ENCODE data around the gene CAP2.

The CAP2 gene

DNA sequence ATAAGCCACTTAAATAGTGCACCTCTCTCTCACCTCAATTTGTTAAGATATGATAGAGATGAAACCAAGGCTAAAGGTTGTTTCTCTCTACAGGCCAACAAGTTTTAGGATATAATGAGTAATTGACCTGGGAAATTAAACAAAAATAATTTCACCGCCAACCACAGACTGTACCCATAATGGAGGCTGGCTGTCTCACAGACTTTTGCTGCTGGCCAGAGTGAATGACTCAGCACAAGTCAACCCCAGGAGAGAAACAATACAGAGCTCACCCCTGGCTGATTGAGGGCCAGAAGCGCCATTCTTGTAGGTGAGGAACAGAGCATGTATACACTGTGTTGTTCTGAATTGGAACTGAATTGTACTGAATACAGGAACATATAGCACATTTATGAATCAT is 99.9 kb downstream of the CAP2 start:
- H3K79me2 ChIP-seq (ENCODE audit: insufficient read depth, low read length) = no peaks in the 10 kb centered on the region

DNA sequence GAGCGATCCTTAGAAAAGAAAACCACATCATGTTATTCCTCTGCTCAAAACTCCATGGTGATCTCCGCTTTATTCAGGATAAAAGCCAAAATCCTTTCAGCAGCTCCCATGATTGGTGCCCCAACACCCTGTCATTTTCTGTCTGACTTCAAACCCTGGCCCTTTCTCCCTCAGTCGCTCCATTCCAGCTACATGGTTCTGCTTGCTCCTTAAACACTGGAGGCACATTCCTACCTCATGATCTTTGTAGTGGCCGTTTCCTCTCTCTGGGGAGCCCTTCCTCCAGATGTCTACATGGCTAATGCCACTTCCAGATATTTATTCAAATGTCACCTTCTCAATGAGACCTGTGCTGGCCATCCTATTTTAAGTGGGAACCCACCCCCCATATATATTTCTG is 100.8 kb downstream of the CAP2 start:
- TF ChIP-seq EZH2 (IDR thresholded peaks at IDR 0.05; ENCODE audit: borderline replicate concordance, low read length) = no peak
- TF ChIP-seq, protein P1, sequence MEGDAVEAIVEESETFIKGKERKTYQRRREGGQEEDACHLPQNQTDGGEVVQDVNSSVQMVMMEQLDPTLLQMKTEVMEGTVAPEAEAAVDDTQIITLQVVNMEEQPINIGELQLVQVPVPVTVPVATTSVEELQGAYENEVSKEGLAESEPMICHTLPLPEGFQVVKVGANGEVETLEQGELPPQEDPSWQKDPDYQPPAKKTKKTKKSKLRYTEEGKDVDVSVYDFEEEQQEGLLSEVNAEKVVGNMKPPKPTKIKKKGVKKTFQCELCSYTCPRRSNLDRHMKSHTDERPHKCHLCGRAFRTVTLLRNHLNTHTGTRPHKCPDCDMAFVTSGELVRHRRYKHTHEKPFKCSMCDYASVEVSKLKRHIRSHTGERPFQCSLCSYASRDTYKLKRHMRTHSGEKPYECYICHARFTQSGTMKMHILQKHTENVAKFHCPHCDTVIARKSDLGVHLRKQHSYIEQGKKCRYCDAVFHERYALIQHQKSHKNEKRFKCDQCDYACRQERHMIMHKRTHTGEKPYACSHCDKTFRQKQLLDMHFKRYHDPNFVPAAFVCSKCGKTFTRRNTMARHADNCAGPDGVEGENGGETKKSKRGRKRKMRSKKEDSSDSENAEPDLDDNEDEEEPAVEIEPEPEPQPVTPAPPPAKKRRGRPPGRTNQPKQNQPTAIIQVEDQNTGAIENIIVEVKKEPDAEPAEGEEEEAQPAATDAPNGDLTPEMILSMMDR (IDR thresholded peaks at IDR 0.05; ENCODE audit: low read length) = no peak
- Histone ChIP-seq H4K20me1 (ENCODE audit: insufficient read depth, low read length) (no peaks in the 10 kb centered on the region), H3K79me2 (ENCODE audit: insufficient read depth, low read length) (no peaks in the 10 kb centered on the region), H3K27me3 (ENCODE audit: insufficient read depth, low read length) (no peaks in the 10 kb centered on the region), H3K9me3 (ENCODE audit: low read length) (no peaks in the 10 kb centered on the region), H2AFZ (ENCODE audit: low read length) (no peak overlapping the region), H3K4me2 (ENCODE audit: low read length) (no peak overlapping the region), H3K9ac (ENCODE audit: low read length) (no peak overlapping the region), H3K27ac (ENCODE audit: low read depth, low read length, poor library complexity, severe bottlenecking) (no peak overlapping the region), H3K4me3 (ENCODE audit: low read depth, low read length, poor library complexity, severe bottlenecking) (no peak overlapping the region), H3F3A (ENCODE audit: insufficient read depth, low read length) (no peaks in the 10 kb centered on the region), H3K36me3 (ENCODE audit: insufficient read depth, low read length) (no peaks in the 10 kb centered on the region), H3K4me1 (ENCODE audit: insufficient read depth, low read length, severe bottlenecking) (no peaks in the 10 kb centered on the region), H3K9me2 (ENCODE audit: low read depth, low read length) (no peaks in the 10 kb centered on the region)

More for the DNA sequence above, 99.9 kb downstream of the CAP2 start:
- Histone ChIP-seq H3K27ac (ENCODE audit: low read depth, low read length, poor library complexity, severe bottlenecking) (no peak overlapping the region), H3K4me3 (ENCODE audit: low read depth, low read length, poor library complexity, severe bottlenecking) (no peak overlapping the region), H3K9me2 (ENCODE audit: low read depth, low read length) (no peaks in the 10 kb centered on the region), H3K27me3 (ENCODE audit: insufficient read depth, low read length) (no peaks in the 10 kb centered on the region), H3K9me3 (ENCODE audit: low read length) (no peaks in the 10 kb centered on the region), H2AFZ (ENCODE audit: low read length) (no peak overlapping the region), H3F3A (ENCODE audit: insufficient read depth, low read length) (no peaks in the 10 kb centered on the region), H3K4me1 (ENCODE audit: insufficient read depth, low read length, severe bottlenecking) (no peaks in the 10 kb centered on the region), H3K4me2 (ENCODE audit: low read length) (no peak overlapping the region), H3K9ac (ENCODE audit: low read length) (no peak overlapping the region), H4K20me1 (ENCODE audit: insufficient read depth, low read length) (no peaks in the 10 kb centered on the region), H3K36me3 (ENCODE audit: insufficient read depth, low read length) (no peaks in the 10 kb centered on the region)
- TF ChIP-seq, protein P1 (IDR thresholded peaks at IDR 0.05; ENCODE audit: low read length) = no peak
- no peak for TF ChIP-seq EZH2 (IDR thresholded peaks at IDR 0.05; ENCODE audit: borderline replicate concordance, low read length)

DNA sequence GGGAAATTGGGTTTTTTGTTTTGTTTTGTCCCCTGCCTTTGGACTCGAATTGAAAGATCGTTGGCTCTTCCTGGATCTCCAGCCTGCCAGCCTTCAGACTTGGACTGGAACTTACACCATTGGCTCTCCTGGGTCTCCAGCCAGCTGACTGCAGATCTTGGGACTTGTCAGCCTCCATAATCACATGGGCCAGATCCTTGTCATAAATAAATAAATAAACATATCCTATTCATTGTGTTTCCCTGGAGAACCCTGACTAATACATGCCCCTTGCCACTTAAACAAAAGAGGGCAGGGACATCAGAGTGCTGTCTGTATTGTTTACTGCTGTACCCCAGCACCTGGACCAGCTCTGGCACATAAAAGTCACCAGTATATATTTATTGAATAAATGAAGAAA is 101.5 kb downstream of the CAP2 start:
- no peak overlapping the region for H3K4me3 ChIP-seq (ENCODE audit: low read depth, low read length, poor library complexity, severe bottlenecking)
- H3F3A ChIP-seq (ENCODE audit: insufficient read depth, low read length) = no peaks in the 10 kb centered on the region

More for the DNA sequence above, 101.5 kb downstream of the CAP2 start:
- Histone ChIP-seq H3K4me1 (ENCODE audit: insufficient read depth, low read length, severe bottlenecking) (no peaks in the 10 kb centered on the region), H4K20me1 (ENCODE audit: insufficient read depth, low read length) (no peaks in the 10 kb centered on the region), H3K27me3 (ENCODE audit: insufficient read depth, low read length) (no peaks in the 10 kb centered on the region), H3K9me3 (ENCODE audit: low read length) (no peaks in the 10 kb centered on the region), H3K27ac (ENCODE audit: low read depth, low read length, poor library complexity, severe bottlenecking) (no peak overlapping the region), H3K9ac (ENCODE audit: low read length) (no peak overlapping the region), H3K4me2 (ENCODE audit: low read length) (no peak overlapping the region), H3K79me2 (ENCODE audit: insufficient read depth, low read length) (no peaks in the 10 kb centered on the region), H3K36me3 (ENCODE audit: insufficient read depth, low read length) (no peaks in the 10 kb centered on the region), H2AFZ (ENCODE audit: low read length) (no peak overlapping the region), H3K9me2 (ENCODE audit: low read depth, low read length) (no peaks in the 10 kb centered on the region)
- TF ChIP-seq, protein P1 (IDR thresholded peaks at IDR 0.05; ENCODE audit: low read length) = no peak
- TF ChIP-seq EZH2 (IDR thresholded peaks at IDR 0.05; ENCODE audit: borderline replicate concordance, low read length) = no peak

Data from OCI-LY1 (cell line).